Subcutaneous adipose tissue (tissue), 4 donors: ENCODE measurements around the gene OCA2. TPM values are rescaled to one million over a fixed set of nuclear protein-coding genes. Genes with fewer than 3 reads are reported as not detected.

ENCODE experiments used
- total RNA-seq, 4 donors: library from RNA; depleted of rRNA; stranded (reverse); fragments of >200 nt; gene quantifications; one replicate each; pipeline ENCODE4 v1.1.0, GENCODE V29; 2016
- TF ChIP-seq, protein P1 (sequence below): fragments of 450-650 bp; IDR thresholded peaks from one replicate; pipeline ENCODE4 v1.5.1; 2016; ENCODE audit warnings: low read depth, mild to moderate bottlenecking, control low read depth, antibody characterized with exemption, moderate library complexity

Gene OCA2
- total RNA-seq, 4 donors from 2014 or later: 1.1 TPM; not detected in 3

DNA sequence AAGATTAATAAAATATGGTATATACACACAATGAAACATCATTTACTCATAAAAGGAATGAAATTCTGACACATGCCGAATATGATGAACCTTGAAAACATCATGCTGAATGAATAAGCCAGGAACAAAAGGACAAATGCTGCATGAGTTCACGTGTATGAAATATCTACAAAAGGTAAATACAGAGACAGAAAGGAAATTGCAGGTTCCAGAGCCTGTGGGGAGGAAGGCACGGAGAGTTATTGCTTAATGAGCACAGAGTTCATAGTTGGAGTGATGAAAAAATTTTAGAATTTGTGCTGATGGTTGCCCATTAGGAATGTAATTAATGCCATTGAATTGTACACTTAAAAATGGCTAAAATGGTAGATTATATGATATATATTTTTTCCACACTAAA, 49.5 kb downstream of the OCA2 start:
- TF ChIP-seq, protein P1, sequence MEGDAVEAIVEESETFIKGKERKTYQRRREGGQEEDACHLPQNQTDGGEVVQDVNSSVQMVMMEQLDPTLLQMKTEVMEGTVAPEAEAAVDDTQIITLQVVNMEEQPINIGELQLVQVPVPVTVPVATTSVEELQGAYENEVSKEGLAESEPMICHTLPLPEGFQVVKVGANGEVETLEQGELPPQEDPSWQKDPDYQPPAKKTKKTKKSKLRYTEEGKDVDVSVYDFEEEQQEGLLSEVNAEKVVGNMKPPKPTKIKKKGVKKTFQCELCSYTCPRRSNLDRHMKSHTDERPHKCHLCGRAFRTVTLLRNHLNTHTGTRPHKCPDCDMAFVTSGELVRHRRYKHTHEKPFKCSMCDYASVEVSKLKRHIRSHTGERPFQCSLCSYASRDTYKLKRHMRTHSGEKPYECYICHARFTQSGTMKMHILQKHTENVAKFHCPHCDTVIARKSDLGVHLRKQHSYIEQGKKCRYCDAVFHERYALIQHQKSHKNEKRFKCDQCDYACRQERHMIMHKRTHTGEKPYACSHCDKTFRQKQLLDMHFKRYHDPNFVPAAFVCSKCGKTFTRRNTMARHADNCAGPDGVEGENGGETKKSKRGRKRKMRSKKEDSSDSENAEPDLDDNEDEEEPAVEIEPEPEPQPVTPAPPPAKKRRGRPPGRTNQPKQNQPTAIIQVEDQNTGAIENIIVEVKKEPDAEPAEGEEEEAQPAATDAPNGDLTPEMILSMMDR: no peak

DNA sequence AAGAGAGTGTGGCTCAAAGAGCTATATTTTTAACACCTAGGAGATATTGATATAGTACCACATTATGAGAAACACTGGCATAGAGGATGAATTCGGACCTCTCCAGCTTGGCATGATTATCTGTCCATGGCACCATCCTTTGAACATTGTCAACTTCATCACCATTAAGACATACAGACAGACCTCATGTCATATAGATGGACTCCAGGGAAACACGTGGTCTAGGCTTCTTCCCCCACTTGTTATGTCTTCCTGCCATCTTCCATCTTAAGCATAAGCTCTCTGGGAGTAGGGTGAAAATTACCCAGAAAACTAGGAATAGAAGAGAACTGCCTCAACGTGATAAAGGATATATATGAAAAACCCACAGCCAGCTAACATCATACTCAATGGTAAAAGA, 51.8 kb downstream of the OCA2 start:
- TF ChIP-seq, protein P1: no peak

DNA sequence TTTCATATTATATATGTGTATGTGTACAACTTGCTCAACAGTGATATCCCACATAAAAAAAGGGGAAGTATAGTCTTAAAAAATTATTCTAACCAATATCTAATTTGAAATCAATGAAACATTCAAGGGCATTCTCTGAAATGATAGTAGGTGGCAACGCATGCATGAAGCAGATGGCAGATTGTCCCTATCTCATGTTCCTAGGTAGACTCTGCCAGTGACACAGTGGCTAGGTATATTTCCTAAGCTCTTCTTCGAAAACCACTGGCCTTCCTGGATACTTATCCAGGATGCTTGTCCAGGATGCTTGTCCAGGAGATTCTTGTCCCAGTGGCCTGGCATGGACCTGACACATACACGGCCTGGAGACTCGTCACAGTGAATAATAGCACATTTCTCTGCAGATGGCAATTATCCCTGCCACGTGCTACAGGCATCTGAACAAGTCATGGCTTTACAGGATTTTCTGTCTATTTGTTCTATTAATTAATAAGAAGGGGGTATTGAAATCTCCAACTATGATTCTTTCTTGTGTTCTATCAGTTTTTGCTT, 54.9 kb downstream of the OCA2 start:
- TF ChIP-seq, protein P1: no peak

DNA sequence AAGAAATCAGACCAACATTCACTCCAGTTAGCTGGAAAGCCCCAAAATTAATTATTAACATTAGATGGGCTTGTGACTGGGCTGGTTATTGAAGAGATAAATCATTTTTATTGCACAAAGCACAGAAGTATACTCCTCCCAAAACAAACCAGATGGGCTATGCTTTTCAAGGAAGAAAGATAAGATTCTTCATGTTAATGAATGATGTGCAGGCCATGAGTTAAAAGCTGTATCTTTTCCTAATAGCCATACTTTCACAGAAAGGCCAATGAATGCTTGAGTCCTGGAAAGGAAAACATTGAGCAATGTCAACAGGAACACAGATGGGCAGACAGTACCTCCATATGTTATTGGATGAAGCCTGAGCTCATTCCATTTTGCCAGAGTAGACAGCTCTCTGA, 55.4 kb downstream of the OCA2 start:
- TF ChIP-seq, protein P1: no peak

DNA sequence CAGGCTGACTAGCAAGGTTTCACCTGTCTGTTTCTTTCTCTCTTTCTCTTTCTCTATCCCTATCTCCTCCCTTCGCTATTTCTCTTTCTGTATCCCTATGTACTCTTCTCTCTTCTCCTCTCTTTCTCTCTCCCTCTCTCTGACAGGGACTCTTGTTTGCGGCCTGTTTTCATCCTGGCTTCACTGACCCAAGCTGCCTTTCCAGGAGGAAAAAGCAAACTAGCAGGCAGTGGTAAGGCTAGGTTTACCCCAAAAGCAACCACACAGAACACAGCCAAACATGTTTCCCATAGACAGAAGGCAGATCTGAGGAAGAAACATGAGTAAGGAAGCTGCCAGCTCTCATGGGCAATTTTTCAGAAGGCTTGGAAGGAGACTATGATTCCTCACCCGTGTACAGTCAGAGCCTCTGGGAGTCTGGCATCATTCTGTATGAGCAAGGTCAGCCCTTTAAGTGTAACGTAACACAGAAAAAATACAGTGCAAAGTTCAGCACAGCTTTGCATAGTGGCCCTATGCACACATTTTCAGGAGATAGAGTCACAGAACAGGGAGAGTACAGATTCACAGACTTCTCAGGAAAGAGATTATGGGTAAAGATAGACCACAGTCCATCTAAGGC, 61.0 kb downstream of the OCA2 start:
- TF ChIP-seq, protein P1: no peak

DNA sequence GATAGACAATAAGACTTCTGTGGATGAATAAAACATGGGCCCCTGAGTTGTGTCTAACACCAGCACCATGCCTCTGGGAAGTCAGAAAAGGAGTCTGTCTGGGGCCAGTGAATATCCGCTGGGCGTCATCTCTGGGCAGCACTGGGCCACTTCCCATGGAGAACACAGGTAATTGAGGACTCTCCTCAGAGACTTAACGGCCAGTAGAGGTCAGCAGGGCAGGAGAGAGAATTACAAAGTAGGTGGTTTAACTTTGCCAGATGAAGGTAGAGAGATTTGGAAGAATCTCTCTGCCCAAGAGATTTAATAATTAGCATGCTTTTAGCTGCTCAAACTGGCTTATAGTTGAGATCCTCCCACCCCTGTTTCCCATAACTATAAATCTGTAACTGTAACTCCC, 65.7 kb downstream of the OCA2 start:
- TF ChIP-seq, protein P1: no peak

DNA sequence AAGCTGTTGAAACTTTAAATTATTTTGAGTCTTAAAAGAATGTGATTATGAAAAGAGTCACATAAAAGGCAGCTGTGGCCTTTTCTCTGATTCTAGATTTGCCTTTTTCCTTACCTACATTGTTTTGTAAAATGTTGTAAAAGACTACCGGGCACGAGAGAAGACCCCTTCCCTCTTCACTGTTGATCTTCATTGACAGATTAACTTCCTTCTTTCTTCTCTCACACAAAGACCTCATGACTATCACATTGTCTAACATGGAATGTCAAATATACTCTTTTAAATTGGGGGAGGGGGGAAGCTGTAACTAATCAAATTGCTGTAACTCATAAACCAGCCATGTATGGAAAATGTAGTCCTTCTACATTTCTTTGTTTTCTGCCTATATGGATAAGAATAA, 68.3 kb downstream of the OCA2 start:
- TF ChIP-seq, protein P1: no peak
